ENCODE measurements around the gene TMEM119.

DNA sequence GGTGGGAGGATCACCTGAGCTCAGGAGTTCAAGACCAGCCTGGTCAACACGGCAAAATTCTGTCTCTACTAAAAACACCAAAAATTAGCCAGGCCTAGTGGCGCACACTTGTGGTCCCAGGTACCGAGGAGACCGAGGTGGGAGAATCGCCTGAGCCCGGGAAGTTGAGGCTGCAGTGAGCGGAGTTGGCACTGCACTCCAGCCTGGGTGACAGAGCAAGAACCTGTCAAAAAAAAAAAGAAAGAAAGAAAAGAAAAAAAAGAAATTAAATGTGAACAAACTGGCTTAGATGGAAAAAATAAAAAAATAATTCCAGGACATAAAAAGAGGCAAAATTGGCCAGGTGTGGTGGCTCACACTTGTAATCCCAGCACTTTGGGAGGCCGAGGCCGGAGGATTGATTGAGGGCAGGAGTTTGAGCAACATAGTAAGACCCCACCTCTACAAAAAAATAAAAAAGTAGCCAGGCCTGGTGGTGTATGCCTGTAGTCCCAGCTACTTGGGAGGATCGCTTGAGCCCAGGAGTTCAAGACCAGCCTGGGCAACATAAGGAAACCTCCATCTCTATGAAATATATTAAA lies 3.5 kb downstream of the TMEM119 start:
- TF ChIP-seq, protein P1, sequence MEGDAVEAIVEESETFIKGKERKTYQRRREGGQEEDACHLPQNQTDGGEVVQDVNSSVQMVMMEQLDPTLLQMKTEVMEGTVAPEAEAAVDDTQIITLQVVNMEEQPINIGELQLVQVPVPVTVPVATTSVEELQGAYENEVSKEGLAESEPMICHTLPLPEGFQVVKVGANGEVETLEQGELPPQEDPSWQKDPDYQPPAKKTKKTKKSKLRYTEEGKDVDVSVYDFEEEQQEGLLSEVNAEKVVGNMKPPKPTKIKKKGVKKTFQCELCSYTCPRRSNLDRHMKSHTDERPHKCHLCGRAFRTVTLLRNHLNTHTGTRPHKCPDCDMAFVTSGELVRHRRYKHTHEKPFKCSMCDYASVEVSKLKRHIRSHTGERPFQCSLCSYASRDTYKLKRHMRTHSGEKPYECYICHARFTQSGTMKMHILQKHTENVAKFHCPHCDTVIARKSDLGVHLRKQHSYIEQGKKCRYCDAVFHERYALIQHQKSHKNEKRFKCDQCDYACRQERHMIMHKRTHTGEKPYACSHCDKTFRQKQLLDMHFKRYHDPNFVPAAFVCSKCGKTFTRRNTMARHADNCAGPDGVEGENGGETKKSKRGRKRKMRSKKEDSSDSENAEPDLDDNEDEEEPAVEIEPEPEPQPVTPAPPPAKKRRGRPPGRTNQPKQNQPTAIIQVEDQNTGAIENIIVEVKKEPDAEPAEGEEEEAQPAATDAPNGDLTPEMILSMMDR (conservative IDR thresholded peaks at IDR 0.05; ENCODE audit: low read depth, low read length) = no peak
- TF ChIP-seq EZH2 (IDR thresholded peaks at IDR 0.05; ENCODE audit: borderline replicate concordance, low read depth, low read length, poor library complexity, severe bottlenecking) = no peak
